Transverse colon (tissue), 3 donors: ENCODE results near the gene RAPGEF4.

Experiments
- CTCF ChIP-seq, 5 experiments: fragments of 200-600 bp in 3 of 5; fragments of 450-650 bp in 2 of 5; sonication (generic) in 3 of 5; IDR thresholded peaks; 1 replicate in 2 of 5; 2 replicates in 3 of 5; pipeline ENCODE4 v1.5.1; 2016 to 2017; ENCODE audit warnings: antibody characterized with exemption in 5 of 5, inconsistent platforms in 3 of 5, mild to moderate bottlenecking in 2 of 5, moderate library complexity in 1 of 5
- POLR2A ChIP-seq: fragments of 450-650 bp; IDR thresholded peaks from one replicate; pipeline ENCODE4 v1.6.1; 2016; ENCODE audit warnings: antibody characterized with exemption, mild to moderate bottlenecking, moderate library complexity

GRCh38 chr2:172705352-172705751, 30.3 kb upstream of the RAPGEF4 start:
- TF ChIP-seq POLR2A (no peak), CTCF (IDR thresholded peaks at IDR 0.05) (no peak)
